GM04503 (cell line): Measurements from ENCODE around the gene C3orf22.

Experiments
- DNase-seq: peaks from one replicate; pipeline ENCODE4 v3.0.0-alpha.2; 2012; ENCODE audit warnings: low read depth

C3orf22 gene

DNA sequence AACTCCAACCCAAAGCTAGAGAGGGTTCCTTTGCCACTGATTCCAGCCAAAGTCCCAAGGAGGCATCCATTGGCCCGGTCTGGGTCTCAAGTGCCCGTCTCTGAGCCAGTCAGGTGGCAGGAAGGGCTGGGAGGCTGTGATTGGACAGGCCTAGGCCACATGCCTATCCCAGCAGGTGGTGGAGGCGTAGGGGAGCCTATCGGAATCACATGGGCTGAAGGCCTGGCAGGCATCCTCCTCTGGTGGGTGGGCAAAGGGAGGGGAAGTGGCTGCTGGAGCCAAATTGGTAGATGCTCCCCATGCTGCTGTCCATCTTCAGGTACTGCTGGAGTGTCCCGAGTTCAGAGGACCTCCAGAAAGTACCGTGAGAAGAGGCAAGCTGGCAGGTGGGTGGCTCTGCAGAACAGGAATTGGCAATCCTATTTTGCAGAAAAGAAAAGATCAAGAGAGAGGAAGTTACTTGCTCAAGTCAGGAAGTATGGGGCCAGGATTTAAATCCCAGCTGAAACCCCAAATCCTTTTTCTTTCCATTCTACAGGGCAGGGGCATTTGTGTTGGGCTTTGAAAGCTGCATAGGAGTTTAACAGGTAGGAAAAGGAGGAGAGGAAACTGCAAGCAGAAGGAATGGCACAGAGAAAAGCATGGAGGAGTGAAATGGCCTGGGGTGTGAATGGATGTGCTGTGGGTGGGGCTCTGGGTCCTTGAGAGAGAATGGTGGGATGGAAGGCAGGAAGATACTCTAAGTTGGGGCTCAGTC lies 31.1 kb downstream of the C3orf22 start:
- DNase-seq = no peak

DNA sequence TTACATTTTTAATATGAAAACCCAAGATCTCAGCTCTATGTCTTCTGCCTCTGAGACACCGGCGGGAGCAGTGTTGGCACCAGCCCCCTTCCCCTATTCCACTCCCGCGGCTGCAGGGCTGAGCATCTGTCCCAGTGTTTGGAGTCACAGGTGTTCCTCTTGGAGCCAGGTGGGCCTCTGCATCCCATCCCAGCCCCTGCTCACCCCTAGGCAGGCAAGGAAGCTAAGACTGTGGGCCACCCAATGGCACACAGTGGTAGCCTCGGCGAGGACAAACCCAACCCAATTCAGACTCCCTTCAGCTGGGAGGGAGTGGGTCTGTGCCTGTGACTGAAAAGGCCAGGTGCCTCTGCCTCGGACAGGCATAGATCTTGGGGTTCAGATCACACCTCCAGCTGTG lies 31.7 kb downstream of the C3orf22 start:
- DNase-seq = no peak

DNA sequence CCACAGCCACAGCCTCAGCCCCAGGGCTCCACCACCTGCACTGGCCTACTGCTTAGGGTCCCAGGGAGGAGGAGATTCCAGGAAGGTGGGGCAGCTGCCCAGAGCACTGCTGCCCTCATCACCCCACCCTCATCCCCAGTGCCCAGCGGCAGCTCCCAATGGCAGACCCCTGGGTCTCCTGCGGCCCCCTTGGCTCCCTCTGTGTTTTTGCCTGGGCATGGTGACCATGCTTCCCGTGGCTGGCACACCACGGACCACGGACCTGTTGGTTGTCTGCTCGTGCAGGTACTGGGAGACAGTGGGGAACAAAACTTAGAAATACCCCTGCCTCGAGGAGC lies 32.1 kb downstream of the C3orf22 start:
- no peak for DNase-seq

DNA sequence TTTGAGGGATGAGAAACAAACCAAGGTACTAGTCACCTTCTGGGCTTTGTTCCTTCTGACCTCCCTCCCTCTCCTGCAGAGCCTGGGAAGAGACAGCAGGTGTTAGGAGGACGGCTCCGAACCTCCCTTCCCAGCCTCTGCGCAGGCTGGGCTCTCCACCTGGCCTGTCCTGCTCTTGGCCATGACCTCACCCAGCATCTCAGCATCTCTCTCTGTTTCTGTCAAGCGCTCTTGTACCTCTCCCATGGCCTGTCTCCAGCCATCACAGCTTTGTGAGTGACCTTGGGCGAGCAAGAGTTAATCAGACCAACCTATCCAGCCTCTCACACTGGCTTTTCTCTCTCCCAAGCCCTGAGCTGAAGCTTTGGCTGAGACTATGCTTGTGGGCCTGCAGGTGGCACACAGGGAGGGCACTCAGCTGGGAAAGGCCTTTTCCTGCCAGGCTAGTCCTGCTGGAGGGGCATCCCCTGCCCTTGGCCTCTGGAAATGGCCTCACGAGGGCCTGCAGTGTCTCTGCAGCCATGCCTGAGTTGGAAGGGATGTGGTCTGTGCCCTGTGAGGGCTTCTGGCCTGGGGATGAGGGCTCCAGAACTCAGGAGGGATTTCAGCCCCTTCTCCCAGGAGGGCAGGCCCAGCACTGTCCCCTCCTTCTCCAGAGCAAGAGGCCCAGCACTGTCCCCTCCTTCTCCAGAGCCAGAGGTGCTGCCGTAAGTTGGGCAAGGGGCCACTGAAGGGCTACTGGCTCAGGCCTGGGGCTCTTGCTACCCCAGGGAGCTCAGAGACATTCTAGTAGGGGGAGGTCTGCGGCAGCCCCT lies 32.7 kb downstream of the C3orf22 start:
- DNase-seq = no peak

DNA sequence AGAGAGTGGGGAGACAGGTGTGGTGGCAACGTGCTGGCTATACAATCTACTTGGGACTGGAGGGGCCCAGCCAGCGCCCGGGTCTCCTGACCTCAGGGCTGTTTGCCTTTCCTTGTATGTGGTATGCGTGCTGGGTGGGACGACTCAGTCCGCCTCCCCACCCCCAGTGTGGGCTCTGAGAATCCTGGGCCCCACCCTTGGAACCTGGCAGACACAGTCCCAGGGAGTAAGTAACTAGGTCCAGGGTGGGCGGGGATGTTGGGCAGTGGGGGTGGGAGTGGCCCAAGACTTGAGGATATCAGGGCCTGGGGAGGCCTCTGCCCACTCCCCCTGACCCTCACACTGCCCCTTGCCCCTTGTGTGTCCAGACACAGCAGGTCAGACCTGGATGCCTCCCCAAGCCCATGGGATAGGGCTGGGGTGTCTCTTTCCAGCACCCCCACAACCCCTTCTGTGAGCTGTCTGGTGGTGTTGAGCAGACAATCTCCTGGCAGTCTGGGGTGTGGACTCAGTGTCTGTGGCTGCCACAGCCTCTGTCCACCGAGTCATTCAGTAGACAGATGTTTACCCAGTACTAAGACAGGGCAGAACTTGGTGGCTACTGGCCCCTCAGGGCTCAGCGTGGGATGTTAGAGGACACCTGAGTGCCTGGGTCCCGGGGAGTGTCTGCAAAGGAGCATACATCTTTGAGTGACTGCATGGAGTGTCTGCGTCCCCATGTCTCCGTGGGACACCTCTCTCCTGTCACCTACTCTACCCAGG lies 33.5 kb downstream of the C3orf22 start:
- no peak for DNase-seq

DNA sequence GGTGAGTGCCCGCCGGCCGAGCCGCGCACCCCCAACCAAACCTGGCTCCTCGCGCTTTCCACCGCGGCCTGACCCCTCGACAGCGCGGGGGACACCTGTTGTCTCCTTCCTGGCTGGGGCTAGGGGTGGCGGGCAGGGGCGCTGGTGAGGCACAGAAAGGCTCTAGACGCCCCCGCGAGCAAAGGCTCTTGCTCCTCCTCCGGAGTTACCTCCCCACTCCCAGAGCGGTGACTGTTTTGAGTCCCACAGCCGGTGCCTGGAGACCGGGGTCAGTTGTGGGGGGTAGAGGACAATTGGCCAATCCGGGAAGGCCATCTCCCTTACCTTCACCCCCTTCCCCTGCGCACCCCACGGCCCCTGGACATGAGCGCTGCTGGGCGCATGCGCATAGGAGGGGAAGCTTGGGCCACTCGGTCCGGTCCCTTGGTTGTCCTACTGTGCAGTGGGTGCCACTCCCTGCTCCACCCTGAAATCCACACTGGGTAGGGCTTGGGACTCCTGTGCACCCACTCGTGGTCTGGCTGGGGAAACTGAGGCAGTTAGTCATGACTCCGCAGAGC lies 34.2 kb downstream of the C3orf22 start:
- no peak for DNase-seq

DNA sequence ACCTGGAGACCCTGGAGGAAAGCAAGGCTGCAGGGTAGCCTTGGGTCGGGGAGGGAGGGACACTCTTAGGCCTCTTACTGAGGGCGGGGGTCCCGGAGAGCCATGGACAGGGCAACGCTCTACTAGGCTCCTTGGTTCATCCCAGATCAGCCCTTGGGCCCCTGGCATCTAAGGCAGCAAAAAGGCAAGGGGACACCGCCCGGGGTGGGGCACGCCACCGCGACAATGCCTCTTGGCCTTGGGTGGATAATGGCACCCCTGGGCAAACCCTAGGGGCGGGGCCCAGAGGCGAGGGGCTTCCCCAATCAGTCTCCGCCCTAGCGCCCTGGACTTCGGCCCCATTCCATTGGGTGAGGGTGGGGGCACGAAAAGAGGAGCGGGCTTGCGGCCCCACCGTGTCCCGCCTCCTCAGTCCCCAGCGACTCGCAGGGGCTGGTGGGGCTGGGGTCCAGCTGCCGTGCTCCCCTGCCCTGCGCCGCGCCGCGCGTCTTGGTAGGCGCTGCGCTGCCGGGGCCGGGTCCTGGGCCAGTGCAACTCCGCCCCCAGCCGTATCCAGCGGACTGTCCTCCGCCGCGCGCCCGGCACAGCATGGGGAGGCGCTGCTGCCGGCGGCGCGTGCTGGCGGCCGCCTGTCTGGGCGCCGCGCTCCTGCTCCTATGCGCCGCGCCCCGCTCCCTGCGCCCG lies 34.8 kb downstream of the C3orf22 start, which contains the start of gene CHST13:
TSS of gene CHST13 (plus strand) at position 411 of the 684 bp plus-strand sequence. CDS start at position 589, 178 bp downstream.
- DNase-seq = no peak

DNA sequence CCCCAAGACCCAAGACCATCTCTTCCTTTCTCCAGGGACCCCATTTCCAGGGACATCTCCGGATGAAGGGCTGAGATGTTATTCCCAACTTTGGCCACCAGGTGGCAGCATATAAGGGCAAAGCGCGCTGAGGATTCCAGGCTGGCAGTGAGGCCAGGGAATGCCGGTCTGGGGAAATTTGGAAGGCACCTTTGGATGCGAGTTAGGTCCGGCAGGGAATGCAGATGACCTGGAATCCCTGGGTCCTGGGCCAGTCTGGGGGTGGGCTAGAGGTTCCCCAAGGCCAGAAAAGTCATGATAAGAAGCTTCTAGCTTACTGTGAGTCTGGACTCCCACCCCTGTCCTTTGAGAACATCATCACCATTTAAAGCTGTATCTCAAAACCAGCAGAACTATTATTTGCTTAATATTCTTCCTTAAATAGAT lies 36.4 kb downstream of the C3orf22 start:
- peak; percentile 7 for DNase-seq

DNA sequence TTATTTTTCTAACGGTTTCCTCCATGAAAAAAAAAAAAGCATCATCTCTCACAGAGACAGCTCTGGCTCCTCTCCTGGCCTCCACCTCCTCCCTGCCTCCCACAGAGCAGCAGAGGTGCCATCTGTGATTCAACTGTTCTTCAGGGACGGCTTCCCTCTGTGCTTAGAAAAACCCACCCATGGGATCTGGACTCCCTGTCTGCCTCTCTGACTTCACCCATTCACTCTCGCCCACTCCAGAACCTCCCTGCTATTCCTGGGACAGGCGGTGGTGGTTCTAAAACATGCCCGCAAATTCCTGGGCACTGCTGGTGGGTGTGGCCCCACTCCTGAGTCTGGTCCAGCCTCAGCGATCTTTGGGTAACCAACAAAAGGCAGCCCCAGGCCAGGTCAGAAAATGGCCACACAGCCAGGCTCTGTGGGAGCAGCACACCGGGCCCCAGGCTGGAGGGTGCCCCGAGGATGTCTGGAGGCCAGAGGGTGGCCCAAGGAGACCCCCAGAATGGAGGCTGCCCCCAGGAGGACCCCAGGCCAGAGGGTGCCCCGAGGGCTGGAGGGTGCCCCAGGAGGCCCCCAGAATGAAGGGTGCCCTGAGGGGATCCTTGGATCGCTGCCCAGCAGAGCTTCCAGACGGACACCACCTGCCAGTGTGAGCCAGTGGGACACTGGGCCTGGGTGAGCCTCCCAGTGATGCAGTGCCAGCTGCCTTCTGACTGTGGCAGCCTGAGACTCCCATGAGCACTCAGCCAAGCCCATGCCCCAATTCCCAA lies 37.4 kb downstream of the C3orf22 start:
- DNase-seq = no peak

DNA sequence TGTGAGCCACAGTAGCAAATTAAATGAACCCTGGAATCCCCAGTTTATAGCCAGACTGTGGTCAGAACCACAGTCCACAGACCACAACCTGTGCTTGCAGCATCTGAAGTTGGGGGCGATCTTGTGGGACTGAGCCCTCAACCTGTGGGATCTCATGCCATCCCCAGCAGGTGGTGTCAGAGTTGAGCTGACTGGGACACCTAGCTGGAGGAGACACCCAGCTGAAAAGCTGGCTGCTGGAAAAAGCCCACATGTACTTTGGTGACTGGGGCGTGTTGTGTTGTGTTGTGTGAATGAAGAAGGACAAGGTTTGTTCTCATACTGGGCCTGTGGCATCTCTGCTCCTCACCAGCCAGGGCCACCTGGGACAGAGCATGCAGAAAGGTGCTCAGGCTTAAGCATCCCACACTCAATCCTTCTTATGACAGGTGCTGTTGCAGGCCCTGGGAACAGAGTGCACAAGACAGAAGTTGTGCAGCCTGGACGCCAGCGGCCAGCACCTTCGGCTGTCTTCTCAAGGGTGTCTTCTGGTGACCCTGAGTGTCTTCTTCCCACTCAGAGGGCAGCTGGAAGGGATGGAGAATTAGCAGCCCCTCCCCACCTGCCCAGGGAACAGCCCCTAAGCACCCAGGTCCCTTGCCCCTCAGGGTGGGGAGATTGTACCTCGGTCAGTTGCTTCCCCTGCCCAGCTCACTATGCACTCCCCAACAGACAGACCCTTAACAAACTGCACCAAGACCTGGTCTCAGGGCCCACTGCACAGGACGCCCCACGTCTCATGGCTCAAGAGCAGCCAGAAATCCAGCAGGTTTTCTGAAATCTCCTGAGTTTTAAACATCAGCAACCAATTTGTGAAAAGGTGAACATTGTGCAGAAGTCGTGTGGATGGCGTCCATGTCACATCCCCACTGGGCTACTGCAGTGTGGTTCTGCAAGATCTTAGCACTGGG lies 39.0 kb downstream of the C3orf22 start:
- no peak for DNase-seq

DNA sequence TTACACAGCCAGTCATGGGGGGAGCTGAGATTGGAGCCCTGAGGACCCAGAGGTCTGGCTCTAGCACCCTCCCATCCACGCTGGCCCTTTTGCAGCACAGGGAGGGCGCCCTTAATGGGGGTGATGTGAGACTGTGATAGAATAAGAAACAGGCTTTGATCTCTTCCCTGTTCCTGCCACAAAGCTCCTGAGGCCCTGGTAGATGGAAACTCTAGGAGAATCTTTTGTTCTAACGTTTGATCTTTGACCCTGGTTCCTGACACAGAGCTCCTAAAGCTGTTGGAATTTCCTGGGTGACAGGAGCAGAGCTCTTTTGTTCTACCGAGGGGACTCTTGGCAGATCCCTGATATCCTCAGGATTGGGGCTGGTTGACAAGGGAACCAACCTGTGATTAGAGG lies 40.0 kb downstream of the C3orf22 start:
- no peak for DNase-seq

DNA sequence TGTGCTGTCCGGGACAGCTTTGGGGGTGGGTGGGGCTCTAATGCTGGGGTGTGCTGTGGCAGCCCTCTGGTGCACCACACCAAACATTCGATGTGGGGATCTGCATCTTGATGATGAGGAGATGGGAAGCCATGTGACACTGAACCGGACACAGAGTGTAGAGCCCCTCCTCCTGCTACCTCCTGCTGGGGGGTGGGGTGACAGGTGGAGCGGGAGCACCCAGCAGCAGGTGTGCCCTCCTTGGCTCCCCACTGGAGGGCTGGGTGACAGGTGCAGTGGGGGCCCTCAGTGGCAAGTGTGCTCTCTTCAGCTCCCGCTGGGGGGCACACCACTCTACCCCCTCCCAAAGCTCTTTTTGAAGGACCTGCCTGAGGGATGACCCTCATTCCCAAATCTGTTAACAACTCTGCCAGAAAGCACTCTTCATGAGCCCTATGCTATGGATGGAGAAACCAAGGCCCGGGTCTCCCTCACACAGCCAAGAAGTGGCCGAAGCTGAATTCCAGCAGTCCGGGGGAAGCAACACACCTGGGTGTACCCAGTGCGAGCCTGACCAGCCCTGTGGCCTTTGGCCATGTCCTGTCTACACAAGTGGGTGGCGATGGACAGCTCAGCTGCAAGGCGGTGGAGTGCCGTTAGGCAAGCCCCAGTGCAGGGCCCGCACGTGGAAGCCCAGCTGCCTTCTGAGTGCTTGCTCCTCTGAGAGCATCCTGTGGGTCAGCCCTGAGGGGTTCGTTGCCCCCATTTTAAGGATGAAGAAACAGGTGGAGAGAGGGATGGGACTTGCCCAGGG lies 40.5 kb downstream of the C3orf22 start:
- no peak for DNase-seq

DNA sequence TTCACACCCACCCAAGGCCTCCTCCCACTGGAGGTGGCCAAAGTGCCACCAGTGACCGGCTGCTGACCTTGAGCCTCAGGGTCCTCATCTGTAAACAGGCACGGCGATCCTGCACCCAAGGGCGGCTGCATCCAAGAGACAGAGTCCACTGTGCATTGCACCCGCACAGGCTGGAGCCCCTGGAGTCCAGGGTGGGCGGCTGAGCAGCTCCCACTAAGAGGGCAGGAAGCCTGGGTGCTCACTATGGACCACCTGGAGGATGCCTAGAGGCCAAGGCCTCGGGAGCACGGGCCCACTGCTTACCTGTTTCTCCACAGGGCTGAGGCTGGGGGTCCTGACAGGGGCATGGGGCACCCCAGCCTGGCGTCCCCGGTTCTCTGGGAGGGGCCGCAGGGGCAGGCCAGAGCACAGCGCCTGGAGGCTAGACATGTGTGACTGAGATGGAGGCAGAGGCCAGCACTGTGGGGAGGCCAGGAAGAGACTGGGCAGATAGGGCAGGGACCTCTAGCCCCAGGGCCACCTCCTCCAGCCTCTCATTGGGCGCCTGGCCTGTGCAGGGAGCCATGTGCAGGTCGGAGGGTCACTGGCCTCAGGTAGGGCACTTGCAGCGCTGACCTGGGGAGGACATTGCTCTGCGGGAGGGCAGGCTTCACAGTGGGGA lies 41.3 kb downstream of the C3orf22 start, which contains the start of gene UROC1:
TSS of gene UROC1 (minus strand) at position 483 of the 661 bp plus-strand sequence. CDS start at position 429, 54 bp downstream.
- DNase-seq = no peak

DNA sequence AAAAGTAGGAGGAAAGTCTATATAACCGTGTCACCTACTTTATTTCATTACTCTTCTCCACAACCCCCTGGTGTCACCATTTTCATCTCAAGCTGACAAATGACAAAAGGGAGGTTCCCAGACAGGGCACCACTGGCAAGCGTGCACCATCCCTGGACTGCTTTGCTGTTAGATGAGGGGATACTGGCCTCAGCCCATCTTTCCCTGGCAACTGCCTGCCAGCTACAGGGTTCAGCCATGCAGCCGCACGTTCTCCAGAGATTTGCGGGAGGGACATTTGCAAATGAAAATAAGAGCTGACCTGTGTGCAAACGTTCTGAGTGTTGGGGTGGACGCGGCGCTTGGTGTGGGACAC lies 41.8 kb downstream of the C3orf22 start:
- DNase-seq = no peak

DNA sequence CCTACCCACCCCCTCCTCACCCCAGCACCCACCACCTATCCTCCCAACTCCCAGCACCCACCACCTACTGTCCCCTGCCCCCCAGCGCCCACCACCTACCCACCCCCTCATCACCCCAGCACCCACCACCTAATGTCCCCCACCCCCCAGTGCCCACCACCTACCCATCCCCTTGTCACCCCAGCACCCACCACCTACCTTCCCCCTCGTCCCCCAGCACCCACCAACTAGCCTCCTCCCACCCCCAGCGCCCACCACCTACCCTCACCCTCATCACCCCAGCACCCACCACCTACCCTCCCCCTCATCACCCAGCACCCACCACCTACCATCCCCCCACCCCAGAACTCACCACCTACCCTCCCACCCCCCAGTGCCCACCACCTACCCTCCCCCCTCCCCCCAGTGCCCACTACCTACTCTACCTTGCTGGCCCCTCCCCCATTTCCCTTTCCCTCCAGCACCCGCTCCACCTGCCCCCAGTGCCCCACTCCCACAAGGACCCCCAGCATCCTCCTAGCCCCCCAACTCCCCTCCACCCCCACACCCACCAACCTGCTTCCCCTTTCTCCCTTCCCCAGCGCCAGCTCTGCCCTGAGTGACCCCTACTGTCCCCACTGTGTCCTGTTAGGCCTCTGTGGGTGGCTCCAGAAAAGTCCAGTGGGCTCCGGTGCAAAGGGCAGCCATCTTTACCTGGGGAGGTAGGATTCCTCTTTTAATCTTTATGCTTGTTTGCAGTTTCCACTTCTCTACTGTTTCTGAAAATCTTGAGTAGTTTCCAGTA lies 42.4 kb downstream of the C3orf22 start:
- DNase-seq = no peak

DNA sequence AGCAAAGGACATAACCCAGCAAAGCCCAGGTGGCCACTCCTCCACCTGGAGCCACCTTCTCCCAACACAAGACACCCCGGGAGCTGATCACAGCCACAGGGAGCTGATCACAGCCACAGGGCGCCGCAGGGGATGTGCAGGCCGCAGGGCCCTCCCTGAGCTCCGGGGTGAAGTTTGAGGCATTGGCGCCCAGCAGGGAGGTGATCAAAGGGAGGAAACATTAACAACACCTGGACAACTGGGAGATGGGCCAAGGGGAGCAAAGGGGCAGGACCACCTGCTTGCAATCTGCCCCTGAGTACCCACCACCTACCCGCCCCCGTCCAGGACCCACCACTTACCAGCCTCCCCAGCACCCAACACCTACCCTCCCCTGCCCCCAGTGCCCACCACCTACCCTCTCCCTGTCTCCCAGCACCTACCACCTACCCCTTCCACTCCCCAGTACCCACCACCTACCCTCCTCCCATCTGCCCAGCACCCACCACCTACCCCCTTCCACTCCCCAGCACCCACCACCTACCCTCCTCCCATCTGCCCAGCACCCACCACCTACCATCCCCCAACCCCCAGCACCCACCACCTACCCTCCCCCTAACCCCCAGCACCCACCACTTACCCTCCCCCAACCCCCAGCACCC lies 43.5 kb downstream of the C3orf22 start:
- DNase-seq = no peak

DNA sequence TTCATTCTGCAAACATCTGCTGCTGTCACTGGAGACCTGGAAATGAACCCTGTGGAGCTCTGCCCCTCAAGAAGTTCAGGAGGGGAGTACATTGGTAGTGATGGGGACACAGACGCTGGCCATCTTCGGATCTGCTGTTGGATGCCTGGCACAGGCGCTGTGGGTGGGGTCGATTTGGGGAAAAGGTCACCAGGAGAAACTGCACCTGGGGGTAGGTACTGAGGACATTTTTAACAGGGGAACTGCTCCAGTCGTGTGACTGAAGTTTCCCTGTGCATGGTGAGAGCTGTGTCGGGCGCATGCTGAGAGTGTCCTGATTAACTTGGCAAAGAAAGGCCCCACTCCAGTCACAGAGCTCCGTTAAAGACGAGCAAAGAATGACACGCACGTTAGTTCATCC lies 44.6 kb downstream of the C3orf22 start:
- DNase-seq = no peak
